Cardiac muscle cell (in vitro differentiated cells and primary cell): ENCODE data around the gene CCDC40. TPM values are rescaled to one million over a fixed set of nuclear protein-coding genes. Genes with fewer than 3 reads are reported as not detected.

Source experiments
- DNase-seq, 2 donors: peaks; one replicate each; pipeline versions ENCODE4 v3.0.0 to v3.0.0-alpha.2; 2010 to 2017; ENCODE audit warnings: low read depth in 1 of 2, low spot score in 1 of 2
- H3K27ac ChIP-seq: fragments of 200-600 bp; sonication (generic); 2 replicates; pipeline ENCODE4 v1.5.1; 2016
- H3K27me3 ChIP-seq: fragments of 200-600 bp; sonication (generic); 2 replicates; pipeline ENCODE4 v1.6.0; 2016; ENCODE audit warnings: control low read depth
- H3K36me3 ChIP-seq: fragments of 200-600 bp; sonication (generic); 2 replicates; pipeline ENCODE4 v1.5.1; 2016; ENCODE audit warnings: control low read depth
- H3K4me1 ChIP-seq: fragments of 200-600 bp; sonication (generic); 2 replicates; pipeline ENCODE4 v1.8.1; 2017; ENCODE audit warnings: low read depth, mild to moderate bottlenecking, mixed run types
- H3K4me3 ChIP-seq: fragments of 200-600 bp; sonication (generic); 2 replicates; pipeline ENCODE4 v1.5.1; 2016; ENCODE audit warnings: mild to moderate bottlenecking
- H3K9me3 ChIP-seq: fragments of 200-600 bp; sonication (generic); 2 replicates; pipeline ENCODE4 v1.5.1; 2017; ENCODE audit warnings: low read depth, mild to moderate bottlenecking, control low read depth
- CTCF ChIP-seq: IDR thresholded peaks from 2 replicates; pipeline ENCODE4 v1.5.1; 2012; ENCODE audit warnings: low read depth, mild to moderate bottlenecking, low read length
- polyA plus RNA-seq: library from polyadenylated mRNA; unstranded; fragments of >200 nt; fragmentation: Nextera tagmentation; extraction: Ambion mirVana; gene quantifications from 2 replicates; pipeline ENCODE4 v1.2.1, GENCODE V29; 2016
- total RNA-seq: library from RNA; depleted of rRNA; stranded (reverse); fragments of >200 nt; gene quantifications from 2 replicates; pipeline ENCODE4 v1.2.3, GENCODE V29; 2016

CCDC40 gene
- total and polyA plus RNA-seq, 2 experiments from 2014 or later: 11.3 to 12.2 TPM

GRCh38 chr17:80003969-80004368 is 32.5 kb upstream of the CCDC40 start:
- TF ChIP-seq CTCF: no peak
- H3K36me3 ChIP-seq: no peaks in the 10 kb centered on the region
- H3K4me1 ChIP-seq: no peaks in the 10 kb centered on the region
- no peaks in the 10 kb centered on the region for H3K9me3 ChIP-seq
- H3K27ac ChIP-seq: no peak overlapping the region
- DNase-seq: no peak
- no peaks in the 10 kb centered on the region for H3K27me3 ChIP-seq
- no peak overlapping the region for H3K4me3 ChIP-seq

GRCh38 chr17:80005360-80006338 is 30.8 kb upstream of the CCDC40 start:
- peak; percentile 96 for TF ChIP-seq CTCF
- Histone ChIP-seq H3K4me1 (no peaks in the 10 kb centered on the region), H3K4me3 (peak overlapping the region; percentile 12)

GRCh38 chr17:80006339-80006720 is 30.1 kb upstream of the CCDC40 start:
- Histone ChIP-seq H3K27me3 (no peaks in the 10 kb centered on the region), H3K4me3 (peak overlapping the region; percentile 12), H3K27ac (no peak overlapping the region), H3K9me3 (no peaks in the 10 kb centered on the region), H3K4me1 (no peaks in the 10 kb centered on the region), H3K36me3 (no peaks in the 10 kb centered on the region)
- TF ChIP-seq CTCF: no peak
- no peak for DNase-seq

More at GRCh38 chr17:80005360-80006338, 30.8 kb upstream of the CCDC40 start:
- Histone ChIP-seq H3K27ac (no peak overlapping the region), H3K36me3 (no peaks in the 10 kb centered on the region), H3K27me3 (no peaks in the 10 kb centered on the region), H3K9me3 (no peaks in the 10 kb centered on the region)
- DNase-seq: peak; percentile 58 to 64

- no peak for DNase-seq
- H3K27me3 ChIP-seq: no peaks in the 10 kb centered on the region
- H3K4me1 ChIP-seq: no peaks in the 10 kb centered on the region
- H3K4me3 ChIP-seq: no peak overlapping the region
- H3K9me3 ChIP-seq: no peaks in the 10 kb centered on the region
- no peaks in the 10 kb centered on the region for H3K36me3 ChIP-seq
- no peak overlapping the region for H3K27ac ChIP-seq
- no peak for TF ChIP-seq CTCF
Measured at GRCh38 chr17:80006811-80007752, 29.4 kb upstream of the CCDC40 start.

- no peak for TF ChIP-seq CTCF
- H3K9me3 ChIP-seq: no peaks in the 10 kb centered on the region
- no peak overlapping the region for H3K4me3 ChIP-seq
- no peaks in the 10 kb centered on the region for H3K27me3 ChIP-seq
- H3K4me1 ChIP-seq: no peaks in the 10 kb centered on the region
- DNase-seq: no peak
- peaks cover 3% of the 10 kb centered on the region for H3K36me3 ChIP-seq
- no peak overlapping the region for H3K27ac ChIP-seq
Measured at GRCh38 chr17:80007939-80008338, 28.5 kb upstream of the CCDC40 start.
